IgD-negative memory B cell (primary cell): ENCODE data around the gene ZBTB45. TPM values are rescaled to one million over a fixed set of nuclear protein-coding genes. Genes with fewer than 3 reads are reported as not detected.
"Not testable (repeated sequence)": the region's sequence is repeated elsewhere in the genome, so short reads cannot be mapped to it uniquely, and the experiment has no call there.

Experiments used
- H3K27ac Mint-ChIP-seq, 3 donors: one replicate each; pipeline ENCODE4 v1.8.0; 2020 to 2022; ENCODE audit warnings: mild to moderate bottlenecking in 3 of 3, mixed read lengths in 3 of 3, moderate library complexity in 1 of 3
- H3K27me3 Mint-ChIP-seq: one replicate; pipeline ENCODE4 v1.8.0; 2021; ENCODE audit warnings: mixed read lengths
- H3K36me3 Mint-ChIP-seq: one replicate; pipeline ENCODE4 v1.8.0; 2020; ENCODE audit warnings: mild to moderate bottlenecking, mixed read lengths
- H3K4me1 Mint-ChIP-seq, 3 donors: one replicate each; pipeline ENCODE4 v1.8.0; 2020 to 2022; ENCODE audit warnings: mixed read lengths in 3 of 3, mild to moderate bottlenecking in 1 of 3
- H3K4me3 Mint-ChIP-seq, 4 donors: one replicate each; pipeline ENCODE4 v1.8.0; 2020 to 2022; ENCODE audit warnings: mild to moderate bottlenecking in 4 of 4, mixed read lengths in 4 of 4, moderate library complexity in 3 of 4
- H3K9me3 Mint-ChIP-seq, 3 donors: one replicate each; pipeline ENCODE4 v1.8.0; 2020 to 2021; ENCODE audit warnings: mixed read lengths in 3 of 3, mild to moderate bottlenecking in 1 of 3
- polyA plus RNA-seq: library from polyadenylated mRNA; unstranded; fragments of 300-500 nt; fragmentation: Illumina TruSeq; gene quantifications from one replicate; pipeline ENCODE4 v1.2.3, GENCODE V29; 2021

The ZBTB45 gene
- polyA plus RNA-seq, 1 donor from 2014 or later, result 7.6 TPM

- Mint-ChIP-seq H3K9me3 (no peaks in the 10 kb centered on the region), H3K4me1 (peaks cover 18 to 33% (median 30%) of the 10 kb centered on the region in 3 donors), H3K4me3 (peak overlapping the region in 1 of 4 donors; percentile 66), H3K27me3 (no peaks in the 10 kb centered on the region), H3K27ac (peak overlapping the region in 1 of 3 donors; percentile 75), H3K36me3 (peaks cover 4% of the 10 kb centered on the region)
These were observed 30.2 kb upstream of the ZBTB45 start for GRCh38 chr19:58549664-58550361.

GRCh38 chr19:58548859-58549663 lies 29.5 kb upstream of the ZBTB45 start:
- H3K27ac Mint-ChIP-seq, result peak overlapping the region in 1 of 3 donors; percentile 75
- peak overlapping the region in 1 of 4 donors; percentile 32 for H3K4me3 Mint-ChIP-seq
- peaks cover 4% of the 10 kb centered on the region for H3K36me3 Mint-ChIP-seq
- H3K4me1 Mint-ChIP-seq, result peaks cover 14 to 30% (median 25%) of the 10 kb centered on the region in 3 donors
- H3K9me3 Mint-ChIP-seq, result no peaks in the 10 kb centered on the region
- no peaks in the 10 kb centered on the region for H3K27me3 Mint-ChIP-seq

GRCh38 chr19:58547323-58548312 lies 28.0 kb upstream of the ZBTB45 start:
- Mint-ChIP-seq H3K27me3 (peaks cover 4% of the 10 kb centered on the region), H3K36me3 (peaks cover 7% of the 10 kb centered on the region)

GRCh38 chr19:58546019-58546530 lies 26.5 kb upstream of the ZBTB45 start:
- H3K27me3 Mint-ChIP-seq, result peaks cover 4% of the 10 kb centered on the region
- H3K4me1 Mint-ChIP-seq, result peaks cover 19 to 25% (median 20%) of the 10 kb centered on the region in 3 donors
- H3K9me3 Mint-ChIP-seq, result no peaks in the 10 kb centered on the region
- H3K4me3 Mint-ChIP-seq, result peak overlapping the region; percentile 87 to 97 (median 94)
- peak overlapping the region; percentile 86 to 98 (median 91) for H3K27ac Mint-ChIP-seq
- peaks cover 7% of the 10 kb centered on the region for H3K36me3 Mint-ChIP-seq

More at GRCh38 chr19:58547323-58548312, 28.0 kb upstream of the ZBTB45 start:
- H3K27ac Mint-ChIP-seq, result peak overlapping the region in 1 of 3 donors; percentile 98
- peak overlapping the region in 2 of 4 donors; percentile 67 to 68 for H3K4me3 Mint-ChIP-seq
- peaks cover 18 to 27% (median 22%) of the 10 kb centered on the region in 3 donors for H3K4me1 Mint-ChIP-seq
- H3K9me3 Mint-ChIP-seq, result no peaks in the 10 kb centered on the region

GRCh38 chr19:58545286-58546018 lies 25.8 kb upstream of the ZBTB45 start:
- Mint-ChIP-seq H3K4me1 (peaks cover 19 to 25% (median 20%) of the 10 kb centered on the region in 3 donors), H3K27me3 (peaks cover 4% of the 10 kb centered on the region), H3K9me3 (no peaks in the 10 kb centered on the region), H3K36me3 (peaks cover 7% of the 10 kb centered on the region), H3K4me3 (peak overlapping the region; percentile 87 to 97 (median 94)), H3K27ac (peak overlapping the region; percentile 86 to 98 (median 91))

GRCh38 chr19:58544591-58545285 lies 25.1 kb upstream of the ZBTB45 start:
- Mint-ChIP-seq H3K4me1 (peaks cover 19 to 25% (median 20%) of the 10 kb centered on the region in 3 donors), H3K36me3 (peaks cover 7% of the 10 kb centered on the region), H3K27me3 (peaks cover 4% of the 10 kb centered on the region), H3K4me3 (peak overlapping the region; percentile 96 to 99 (median 98)), H3K9me3 (no peaks in the 10 kb centered on the region), H3K27ac (peak overlapping the region; percentile 86 to 100 (median 98))

- peak within 1 kb of the TSS; percentile 96 to 99 (median 98) for H3K4me3 Mint-ChIP-seq
- H3K36me3 Mint-ChIP-seq, result peaks cover 7% of the 10 kb centered on the region
- H3K27me3 Mint-ChIP-seq, result peaks cover 4% of the 10 kb centered on the region
- H3K4me1 Mint-ChIP-seq, result peaks cover 19 to 25% (median 20%) of the 10 kb centered on the region in 3 donors
- peak within 1 kb of the TSS; percentile 98 to 100 (median 99) for H3K27ac Mint-ChIP-seq
- no peaks in the 10 kb centered on the region for H3K9me3 Mint-ChIP-seq
These were observed 24.4 kb upstream of the ZBTB45 start, which contains the start of gene TRIM28 for GRCh38 chr19:58543826-58544590. TRIM28 (plus strand) TSS chr19:58544064; CDS start chr19:58544758, 694 bp downstream.

- H3K4me1 Mint-ChIP-seq, result peaks cover 22 to 25% (median 24%) of the 10 kb centered on the region in 3 donors
These were observed 23.2 kb upstream of the ZBTB45 start for GRCh38 chr19:58542641-58543372.

GRCh38 chr19:58539169-58539559 lies 19.6 kb upstream of the ZBTB45 start:
- H3K9me3 Mint-ChIP-seq, H3K36me3 Mint-ChIP-seq: not testable (repeated sequence)
- Mint-ChIP-seq H3K27ac (peak overlapping the region in 1 of 3 donors; percentile 10), H3K4me3 (peak overlapping the region in 1 of 4 donors; percentile 68), H3K27me3 (peaks cover 16% of the 10 kb centered on the region), H3K4me1 (peaks cover 7 to 15% (median 9%) of the 10 kb centered on the region in 3 donors)

More at GRCh38 chr19:58542641-58543372, 23.2 kb upstream of the ZBTB45 start:
- H3K27ac Mint-ChIP-seq, H3K36me3 Mint-ChIP-seq, H3K27me3 Mint-ChIP-seq, H3K9me3 Mint-ChIP-seq: not testable (repeated sequence)
- peak overlapping the region in 3 of 4 donors; percentile 8 to 79 (median 43) for H3K4me3 Mint-ChIP-seq

GRCh38 chr19:58538257-58539168 lies 18.9 kb upstream of the ZBTB45 start:
- peak overlapping the region; percentile 41 to 87 (median 64) for H3K4me3 Mint-ChIP-seq
- peaks cover 15% of the 10 kb centered on the region for H3K27me3 Mint-ChIP-seq
- H3K4me1 Mint-ChIP-seq, result peaks cover under 1 to 13% (median 4%) of the 10 kb centered on the region in 3 donors
- no peaks in the 10 kb centered on the region for H3K9me3 Mint-ChIP-seq
- peak overlapping the region in 1 of 3 donors; percentile 10 for H3K27ac Mint-ChIP-seq
- H3K36me3 Mint-ChIP-seq, result peaks cover 2% of the 10 kb centered on the region
